HEK293 (cell line): ENCODE results near the gene KLF7.

ENCODE experiments used
- CTCF ChIA-PET: fragments of 350-600 bp; formaldehyde crosslinking; extraction: SDS; loops from one replicate; lab custom pipeline; 2021; ENCODE audit warnings: antibody characterized with exemption; lab: Yijun Ruan, JAX
- POLR2A ChIA-PET: fragments of 300-600 bp; formaldehyde crosslinking; extraction: SDS; loops from one replicate; lab custom pipeline; 2020; ENCODE audit warnings: antibody characterized with exemption, inconsistent platforms; lab: Yijun Ruan, JAX
- H3K27ac ChIP-seq: fragments of 200-500 bp; sonication (Bioruptor generic); 2 replicates; pipeline ENCODE4 v1.5.1; 2014; ENCODE audit warnings: low read depth, low read length, control low read depth, inconsistent platforms; ENCODE audit errors: extremely low read depth
- H3K36me3 ChIP-seq, 2 experiments: fragments of 200-500 bp in 1 of 2; sonication (Bioruptor generic) in 1 of 2; 1 replicate in 1 of 2; 2 replicates in 1 of 2; pipeline ENCODE4 v1.5.1; 2014 to 2017; ENCODE audit warnings: inconsistent platforms in 2 of 2, low read length in 2 of 2; ENCODE audit not compliant: control insufficient read depth in 2 of 2, insufficient read depth in 1 of 2
- H3K4me1 ChIP-seq: fragments of 200-500 bp; sonication (Bioruptor generic); 2 replicates; pipeline ENCODE4 v1.5.1; 2014; ENCODE audit warnings: mild to moderate bottlenecking, low read length, inconsistent platforms; ENCODE audit not compliant: control insufficient read depth, insufficient read depth
- H3K4me3 ChIP-seq: 2 replicates; pipeline ENCODE4 v1.5.1; 2011; ENCODE audit warnings: low read depth, mild to moderate bottlenecking, control low read depth, low read length, moderate library complexity
- H3K9me3 ChIP-seq: fragments of 200-500 bp; sonication (Bioruptor generic); 2 replicates; pipeline ENCODE4 v1.5.1; 2014; ENCODE audit warnings: low read depth, low read length, inconsistent platforms; ENCODE audit not compliant: control insufficient read depth, insufficient read depth
- EGR2 ChIP-seq: fragments of 450-650 bp; formaldehyde crosslinking; IDR thresholded peaks from 2 replicates; pipeline ENCODE4 v1.5.1; 2016; ENCODE audit warnings: low read depth, missing biosample characterization, missing genetic modification characterization
- HOXC10 ChIP-seq: sonication (generic); formaldehyde crosslinking; IDR thresholded peaks from 2 replicates; pipeline ENCODE4 v1.8.1; 2023; ENCODE audit warnings: mild to moderate bottlenecking, missing genetic modification reagents
- HOXD13 ChIP-seq: sonication (generic); formaldehyde crosslinking; IDR thresholded peaks from 2 replicates; pipeline ENCODE4 v1.8.0; 2022; ENCODE audit warnings: missing genetic modification reagents, borderline replicate concordance
- KLF10 ChIP-seq: fragments of 450-650 bp; IDR thresholded peaks from 2 replicates; pipeline ENCODE4 v1.5.1; 2018; ENCODE audit warnings: missing biosample characterization, mild to moderate bottlenecking, missing genetic modification characterization
- MEIS1 ChIP-seq: sonication (generic); formaldehyde crosslinking; IDR thresholded peaks from 2 replicates; pipeline ENCODE4 v1.8.1; 2022; ENCODE audit warnings: missing genetic modification reagents, mild to moderate bottlenecking, borderline replicate concordance
- PBX3 ChIP-seq: sonication (generic); formaldehyde crosslinking; IDR thresholded peaks from 2 replicates; pipeline ENCODE4 v1.8.1; 2022; ENCODE audit warnings: mild to moderate bottlenecking, moderate library complexity, missing genetic modification reagents
- RBAK ChIP-seq: fragments of 450-650 bp; formaldehyde crosslinking; IDR thresholded peaks from 2 replicates; pipeline ENCODE4 v1.5.1; 2016; ENCODE audit warnings: missing biosample characterization, missing genetic modification characterization
- SALL2 ChIP-seq: fragments of 450-650 bp; formaldehyde crosslinking; IDR thresholded peaks from 2 replicates; pipeline ENCODE4 v1.5.0; 2017; ENCODE audit warnings: missing biosample characterization, mild to moderate bottlenecking, missing genetic modification characterization, borderline replicate concordance
- TRIM28 ChIP-seq: IDR thresholded peaks from 2 replicates; pipeline ENCODE4 v1.6.1; 2011; ENCODE audit warnings: low read length, control low read depth, borderline replicate concordance
- WT1 ChIP-seq: fragments of 450-650 bp; formaldehyde crosslinking; IDR thresholded peaks from 2 replicates; pipeline ENCODE4 v1.5.1; 2016; ENCODE audit warnings: missing biosample characterization, missing genetic modification characterization
- ZBTB17 ChIP-seq: fragments of 450-650 bp; formaldehyde crosslinking; IDR thresholded peaks from 2 replicates; pipeline ENCODE4 v1.5.1; 2016; ENCODE audit warnings: missing biosample characterization, missing genetic modification characterization
- ZBTB44 ChIP-seq: fragments of 450-650 bp; IDR thresholded peaks from 2 replicates; pipeline ENCODE4 v1.5.1; 2018; ENCODE audit warnings: missing biosample characterization, mild to moderate bottlenecking, missing genetic modification characterization
- ZBTB8A ChIP-seq: fragments of 450-650 bp; formaldehyde crosslinking; IDR thresholded peaks from 2 replicates; pipeline ENCODE4 v1.5.1; 2016; ENCODE audit warnings: missing biosample characterization, missing genetic modification characterization
- ZNF114 ChIP-seq: fragments of 450-650 bp; formaldehyde crosslinking; IDR thresholded peaks from 2 replicates; pipeline ENCODE4 v1.5.0; 2017; ENCODE audit warnings: missing biosample characterization, missing genetic modification characterization
- ZNF157 ChIP-seq: fragments of 450-650 bp; formaldehyde crosslinking; IDR thresholded peaks from 2 replicates; pipeline ENCODE4 v1.5.1; 2016; ENCODE audit warnings: missing biosample characterization, missing genetic modification characterization
- ZNF23 ChIP-seq: fragments of 450-650 bp; formaldehyde crosslinking; IDR thresholded peaks from 2 replicates; pipeline ENCODE4 v1.5.1; 2016; ENCODE audit warnings: missing biosample characterization, missing genetic modification characterization, borderline replicate concordance
- ZNF266 ChIP-seq: fragments of 450-650 bp; formaldehyde crosslinking; IDR thresholded peaks from 2 replicates; pipeline ENCODE4 v1.5.1; 2016; ENCODE audit warnings: missing biosample characterization, missing genetic modification characterization, low read depth
- ZNF341 ChIP-seq: fragments of 450-650 bp; formaldehyde crosslinking; IDR thresholded peaks from 2 replicates; pipeline ENCODE4; 2016; ENCODE audit warnings: low read depth, missing biosample characterization, missing genetic modification characterization
- ZNF423 ChIP-seq: fragments of 450-650 bp; formaldehyde crosslinking; IDR thresholded peaks from 2 replicates; pipeline ENCODE4 v1.5.1; 2016; ENCODE audit warnings: missing biosample characterization, missing genetic modification characterization
- ZNF433 ChIP-seq: fragments of 450-650 bp; formaldehyde crosslinking; IDR thresholded peaks from 2 replicates; pipeline ENCODE4 v1.5.1; 2016; ENCODE audit warnings: missing biosample characterization, missing genetic modification characterization, low read depth
- ZNF571 ChIP-seq: fragments of 450-650 bp; formaldehyde crosslinking; IDR thresholded peaks from 2 replicates; pipeline ENCODE4 v1.5.0; 2017; ENCODE audit warnings: missing biosample characterization, missing genetic modification characterization
- ZNF580 ChIP-seq: fragments of 450-650 bp; formaldehyde crosslinking; IDR thresholded peaks from 2 replicates; pipeline ENCODE4 v1.5.1; 2016; ENCODE audit warnings: missing biosample characterization, missing genetic modification characterization
- ZNF623 ChIP-seq: fragments of 450-650 bp; formaldehyde crosslinking; IDR thresholded peaks from 2 replicates; pipeline ENCODE4 v1.5.1; 2016; ENCODE audit warnings: missing biosample characterization, missing genetic modification characterization
- ZNF660 ChIP-seq: fragments of 450-650 bp; IDR thresholded peaks from 2 replicates; pipeline ENCODE4 v1.5.1; 2018; ENCODE audit warnings: missing biosample characterization, mild to moderate bottlenecking, missing genetic modification characterization
- ZNF664 ChIP-seq: fragments of 450-650 bp; formaldehyde crosslinking; IDR thresholded peaks from 2 replicates; pipeline ENCODE4 v1.5.1; 2016; ENCODE audit warnings: missing biosample characterization, missing genetic modification characterization
- ZNF670 ChIP-seq: fragments of 450-650 bp; formaldehyde crosslinking; IDR thresholded peaks from 2 replicates; pipeline ENCODE4 v1.5.1; 2016; ENCODE audit warnings: missing biosample characterization, missing genetic modification characterization, low read depth
- ZNF677 ChIP-seq: fragments of 450-650 bp; IDR thresholded peaks from 2 replicates; pipeline ENCODE4 v1.5.0; 2018; ENCODE audit warnings: missing biosample characterization, mild to moderate bottlenecking, missing genetic modification characterization, moderate library complexity
- ZNF692 ChIP-seq: fragments of 450-650 bp; formaldehyde crosslinking; IDR thresholded peaks from 2 replicates; pipeline ENCODE4 v1.5.1; 2016; ENCODE audit warnings: missing biosample characterization, missing genetic modification characterization
- ZNF701 ChIP-seq: fragments of 450-650 bp; formaldehyde crosslinking; IDR thresholded peaks from 2 replicates; pipeline ENCODE4 v1.5.1; 2016; ENCODE audit warnings: missing biosample characterization, missing genetic modification characterization
- ZNF707 ChIP-seq: fragments of 450-650 bp; formaldehyde crosslinking; IDR thresholded peaks from 2 replicates; pipeline ENCODE4 v1.5.1; 2016; ENCODE audit warnings: missing biosample characterization, missing genetic modification characterization
- ZNF768 ChIP-seq: fragments of 450-650 bp; formaldehyde crosslinking; IDR thresholded peaks from 2 replicates; pipeline ENCODE4 v1.5.1; 2018; ENCODE audit warnings: missing biosample characterization, mild to moderate bottlenecking, missing genetic modification characterization
- ZNF785 ChIP-seq: fragments of 450-650 bp; formaldehyde crosslinking; IDR thresholded peaks from 2 replicates; pipeline ENCODE4 v1.5.1; 2016; ENCODE audit warnings: missing biosample characterization, missing genetic modification characterization
- ZNF830 ChIP-seq: fragments of 450-650 bp; IDR thresholded peaks from 2 replicates; pipeline ENCODE4 v1.5.0; 2018; ENCODE audit warnings: missing biosample characterization, missing genetic modification characterization, low read depth, mild to moderate bottlenecking, moderate library complexity
- ZSCAN16 ChIP-seq: fragments of 450-650 bp; formaldehyde crosslinking; IDR thresholded peaks from 2 replicates; pipeline ENCODE4 v1.5.1; 2016; ENCODE audit warnings: missing biosample characterization, missing genetic modification characterization

Gene KLF7

DNA sequence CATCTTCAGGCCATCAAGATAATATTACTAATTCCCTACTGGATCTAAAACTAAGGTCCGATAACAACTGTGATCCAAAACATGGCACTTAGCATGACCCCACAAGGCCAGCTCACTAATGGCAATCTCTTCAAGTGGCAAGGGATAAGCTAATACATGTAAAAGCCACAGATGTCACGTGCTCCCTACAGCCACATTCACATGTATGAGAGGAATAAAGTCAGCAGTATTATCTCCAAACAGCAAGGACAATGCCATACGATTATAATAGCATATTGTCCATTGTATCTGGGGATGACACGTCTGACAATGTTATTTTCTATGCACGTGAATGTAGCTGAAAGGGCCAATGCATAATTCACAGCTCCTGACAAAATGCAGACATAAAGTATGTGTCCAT lies 56.0 kb downstream of the KLF7 start (continued):
- no peak for TF ChIP-seq ZNF580 (tag by site-specific recombination)
- no peak for TF ChIP-seq EGR2 (tag by site-specific recombination)
- no peak for TF ChIP-seq ZNF660 (tag by site-specific recombination)

- Histone ChIP-seq H3K9me3 (no peaks in the 10 kb centered on the region), H3K36me3 (no peaks in the 10 kb centered on the region), H3K4me1 (peaks cover 3% of the 10 kb centered on the region), H3K27ac (no peak overlapping the region), H3K4me3 (no peak overlapping the region)
- ChIA-PET POLR2A (no interaction called here), CTCF (no interaction called here)
- no peak for TF ChIP-seq ZNF677 (tag by site-specific recombination)
- TF ChIP-seq HOXC10 (CRISPR knock-in tag): no peak
- no peak for TF ChIP-seq ZBTB17 (tag by site-specific recombination)
- no peak for TF ChIP-seq ZBTB44 (tag by site-specific recombination)
- no peak for TF ChIP-seq ZNF23 (tag by site-specific recombination)
- no peak for TF ChIP-seq ZNF785 (tag by site-specific recombination)
- TF ChIP-seq ZNF433: no peak
- TF ChIP-seq ZNF114: no peak
- TF ChIP-seq ZNF670 (tag by site-specific recombination): no peak
- no peak for TF ChIP-seq ZSCAN16 (tag by site-specific recombination)
- no peak for TF ChIP-seq WT1
- TF ChIP-seq ZNF660 (tag by site-specific recombination): no peak
- TF ChIP-seq ZNF692 (tag by site-specific recombination): no peak
- no peak for TF ChIP-seq SALL2 (tag by site-specific recombination)
- TF ChIP-seq KLF10: no peak
- no peak for TF ChIP-seq MEIS1 (CRISPR knock-in tag)
- no peak for TF ChIP-seq HOXD13 (CRISPR knock-in tag)
- no peak for TF ChIP-seq ZNF701
- TF ChIP-seq ZNF664: no peak
- TF ChIP-seq ZNF423 (tag by site-specific recombination): no peak
Measured at GRCh38 chr2:207108440-207108839, 57.3 kb downstream of the KLF7 start.

DNA sequence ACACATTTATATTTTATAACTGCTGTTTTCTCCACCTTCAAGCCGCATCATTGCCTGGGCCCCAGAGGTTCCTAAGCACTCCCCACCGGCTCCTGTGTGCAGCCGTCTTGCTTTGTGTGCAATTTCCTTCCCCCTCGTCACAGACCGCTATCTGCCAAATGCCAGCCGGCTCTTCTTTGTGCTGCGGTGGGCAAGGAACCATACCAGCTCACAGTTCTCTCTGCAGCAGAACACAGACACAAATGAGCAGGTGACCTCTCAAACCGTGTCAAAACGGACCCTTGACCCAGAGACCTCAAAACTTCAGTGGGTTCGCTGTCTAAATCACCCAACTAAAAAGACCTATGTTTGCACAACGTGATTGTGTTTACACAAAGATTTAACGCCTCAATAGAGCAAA lies 58.2 kb downstream of the KLF7 start:
- Histone ChIP-seq H3K4me1 (peaks cover 3% of the 10 kb centered on the region), H3K27ac (no peak overlapping the region), H3K36me3 (no peaks in the 10 kb centered on the region), H3K9me3 (no peaks in the 10 kb centered on the region), H3K4me3 (no peak overlapping the region)
- ChIA-PET POLR2A (no interaction called here), CTCF (no interaction called here)
- TF ChIP-seq ZNF623: no peak
- TF ChIP-seq ZNF341 (tag by site-specific recombination): no peak
- TF ChIP-seq ZNF830: no peak
- no peak for TF ChIP-seq PBX3 (CRISPR knock-in tag)
- TF ChIP-seq RBAK: no peak
- no peak for TF ChIP-seq ZNF571 (tag by site-specific recombination)
- TF ChIP-seq ZNF707 (tag by site-specific recombination): no peak
- TF ChIP-seq TRIM28: no peak
- TF ChIP-seq ZBTB8A (tag by site-specific recombination): no peak
- no peak for TF ChIP-seq ZNF266 (tag by site-specific recombination)
- no peak for TF ChIP-seq ZNF157
- TF ChIP-seq ZNF768: no peak
